ENCODE data around the gene TRAPPC3L. TPM values are rescaled to one million over a fixed set of nuclear protein-coding genes. Genes with fewer than 3 reads are reported as not detected.

TRAPPC3L gene
- polyA plus RNA-seq, 1 donor from 2014 or later, result not detected

GRCh38 chr6:116492331-116493067 lies 53.0 kb downstream of the TRAPPC3L start:
- Histone ChIP-seq H3F3A (ENCODE audit: insufficient read depth, low read length, poor library complexity, severe bottlenecking) (no peaks in the 10 kb centered on the region), H3K79me2 (replicated peaks; ENCODE audit: insufficient read depth, low read length) (no peaks in the 10 kb centered on the region), H3K27me3 (ENCODE audit: insufficient read depth, low read depth, low read length) (no peaks in the 10 kb centered on the region), H3K9me3 (ENCODE audit: low read length) (no peaks in the 10 kb centered on the region), H3K4me3 (ENCODE audit: low read length) (no peak overlapping the region), H2AFZ (ENCODE audit: low read depth, low read length) (no peak overlapping the region), H3K4me2 (ENCODE audit: low read length) (no peak overlapping the region), H4K20me1 (ENCODE audit: insufficient read depth) (no peaks in the 10 kb centered on the region), H3K36me3 (ENCODE audit: insufficient read depth, low read length) (no peaks in the 10 kb centered on the region), H3K27ac (ENCODE audit: low read length) (no peak overlapping the region), H3K9ac (ENCODE audit: low read length) (no peak overlapping the region), H3K9me2 (ENCODE audit: insufficient read depth, low read length) (no peaks in the 10 kb centered on the region)
- TF ChIP-seq EP300 (conservative IDR thresholded peaks at IDR 0.05; ENCODE audit: poor library complexity, severe bottlenecking) (no peak), TAF1 (IDR thresholded peaks at IDR 0.05; ENCODE audit: low read depth) (no peak), CTCF (IDR thresholded peaks at IDR 0.05; ENCODE audit: poor library complexity, severe bottlenecking) (no peak), EZH2 (IDR thresholded peaks at IDR 0.05; ENCODE audit: borderline replicate concordance, insufficient read depth, low read length, poor library complexity, severe bottlenecking) (no peak), MXI1 (conservative IDR thresholded peaks at IDR 0.05; ENCODE audit: poor library complexity, severe bottlenecking) (no peak), SMC3 (conservative IDR thresholded peaks at IDR 0.05; ENCODE audit: poor library complexity) (no peak), POLR2AphosphoS5 (IDR thresholded peaks at IDR 0.05) (no peak), RAD21 (conservative IDR thresholded peaks at IDR 0.05) (no peak)
- TF ChIP-seq, protein P1, sequence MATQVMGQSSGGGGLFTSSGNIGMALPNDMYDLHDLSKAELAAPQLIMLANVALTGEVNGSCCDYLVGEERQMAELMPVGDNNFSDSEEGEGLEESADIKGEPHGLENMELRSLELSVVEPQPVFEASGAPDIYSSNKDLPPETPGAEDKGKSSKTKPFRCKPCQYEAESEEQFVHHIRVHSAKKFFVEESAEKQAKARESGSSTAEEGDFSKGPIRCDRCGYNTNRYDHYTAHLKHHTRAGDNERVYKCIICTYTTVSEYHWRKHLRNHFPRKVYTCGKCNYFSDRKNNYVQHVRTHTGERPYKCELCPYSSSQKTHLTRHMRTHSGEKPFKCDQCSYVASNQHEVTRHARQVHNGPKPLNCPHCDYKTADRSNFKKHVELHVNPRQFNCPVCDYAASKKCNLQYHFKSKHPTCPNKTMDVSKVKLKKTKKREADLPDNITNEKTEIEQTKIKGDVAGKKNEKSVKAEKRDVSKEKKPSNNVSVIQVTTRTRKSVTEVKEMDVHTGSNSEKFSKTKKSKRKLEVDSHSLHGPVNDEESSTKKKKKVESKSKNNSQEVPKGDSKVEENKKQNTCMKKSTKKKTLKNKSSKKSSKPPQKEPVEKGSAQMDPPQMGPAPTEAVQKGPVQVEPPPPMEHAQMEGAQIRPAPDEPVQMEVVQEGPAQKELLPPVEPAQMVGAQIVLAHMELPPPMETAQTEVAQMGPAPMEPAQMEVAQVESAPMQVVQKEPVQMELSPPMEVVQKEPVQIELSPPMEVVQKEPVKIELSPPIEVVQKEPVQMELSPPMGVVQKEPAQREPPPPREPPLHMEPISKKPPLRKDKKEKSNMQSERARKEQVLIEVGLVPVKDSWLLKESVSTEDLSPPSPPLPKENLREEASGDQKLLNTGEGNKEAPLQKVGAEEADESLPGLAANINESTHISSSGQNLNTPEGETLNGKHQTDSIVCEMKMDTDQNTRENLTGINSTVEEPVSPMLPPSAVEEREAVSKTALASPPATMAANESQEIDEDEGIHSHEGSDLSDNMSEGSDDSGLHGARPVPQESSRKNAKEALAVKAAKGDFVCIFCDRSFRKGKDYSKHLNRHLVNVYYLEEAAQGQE (IDR thresholded peaks at IDR 0.05; ENCODE audit: borderline replicate concordance), result no peak

- Histone ChIP-seq H3K79me2 (replicated peaks; ENCODE audit: insufficient read depth, low read length) (no peaks in the 10 kb centered on the region), H3K9me2 (ENCODE audit: insufficient read depth, low read length) (no peaks in the 10 kb centered on the region), H3K9me3 (ENCODE audit: low read length) (no peaks in the 10 kb centered on the region), H3K4me2 (ENCODE audit: low read length) (no peak overlapping the region), H3K27ac (ENCODE audit: low read length) (no peak overlapping the region), H3K36me3 (ENCODE audit: insufficient read depth, low read length) (no peaks in the 10 kb centered on the region), H3K4me3 (ENCODE audit: low read length) (no peak overlapping the region), H3K9ac (ENCODE audit: low read length) (no peak overlapping the region), H3K27me3 (ENCODE audit: insufficient read depth, low read depth, low read length) (no peaks in the 10 kb centered on the region), H3F3A (ENCODE audit: insufficient read depth, low read length, poor library complexity, severe bottlenecking) (no peaks in the 10 kb centered on the region), H2AFZ (ENCODE audit: low read depth, low read length) (no peak overlapping the region), H4K20me1 (ENCODE audit: insufficient read depth) (no peaks in the 10 kb centered on the region)
- TF ChIP-seq MXI1 (conservative IDR thresholded peaks at IDR 0.05; ENCODE audit: poor library complexity, severe bottlenecking), result no peak
- TF ChIP-seq SMC3 (conservative IDR thresholded peaks at IDR 0.05; ENCODE audit: poor library complexity), result no peak
- no peak for TF ChIP-seq EZH2 (IDR thresholded peaks at IDR 0.05; ENCODE audit: borderline replicate concordance, insufficient read depth, low read length, poor library complexity, severe bottlenecking)
- TF ChIP-seq, protein P1 (IDR thresholded peaks at IDR 0.05; ENCODE audit: borderline replicate concordance), result no peak
- no peak for TF ChIP-seq EP300 (conservative IDR thresholded peaks at IDR 0.05; ENCODE audit: poor library complexity, severe bottlenecking)
- no peak for TF ChIP-seq CTCF (IDR thresholded peaks at IDR 0.05; ENCODE audit: poor library complexity, severe bottlenecking)
- no peak for TF ChIP-seq POLR2AphosphoS5 (IDR thresholded peaks at IDR 0.05)
- TF ChIP-seq TAF1 (IDR thresholded peaks at IDR 0.05; ENCODE audit: low read depth), result no peak
- no peak for TF ChIP-seq RAD21 (conservative IDR thresholded peaks at IDR 0.05)
Measured at GRCh38 chr6:116491610-116492330, 53.7 kb downstream of the TRAPPC3L start.

All from neural cell (in vitro differentiated cells).